ENCODE results near the gene HHIPL1.

The HHIPL1 gene

GRCh38 chr14:99601361-99601831 lies 43.5 kb upstream of the HHIPL1 start:
- Histone ChIP-seq H3K36me3 (replicated peaks; ENCODE audit: low read depth, low read length) (no peaks in the 10 kb centered on the region), H2AFZ (ENCODE audit: low read depth, low read length) (no peak overlapping the region), H3K9me3 (ENCODE audit: insufficient read depth, low read length) (no peaks in the 10 kb centered on the region), H3K27me3 (ENCODE audit: low read depth, low read length) (no peaks in the 10 kb centered on the region), H3K27ac (ENCODE audit: low read length) (no peak overlapping the region), H3K4me1 (ENCODE audit: low read length) (peaks cover 8% of the 10 kb centered on the region), H3K4me3 (ENCODE audit: low read length) (no peak overlapping the region), H3K4me2 (ENCODE audit: low read length) (no peak overlapping the region), H4K20me1 (ENCODE audit: insufficient read depth, low read length) (no peaks in the 10 kb centered on the region), H3K79me2 (ENCODE audit: low read length) (no peaks in the 10 kb centered on the region), H3K9ac (ENCODE audit: low read length) (no peak overlapping the region)
- TF ChIP-seq EZH2phosphoT487 (IDR thresholded peaks at IDR 0.05; ENCODE audit: low read depth), result no peak
- no peak for TF ChIP-seq CTCF (IDR thresholded peaks at IDR 0.05; ENCODE audit: low read depth, low read length)

- Histone ChIP-seq H3K9me3 (ENCODE audit: insufficient read depth, low read length) (no peaks in the 10 kb centered on the region), H3K79me2 (ENCODE audit: low read length) (no peaks in the 10 kb centered on the region), H4K20me1 (ENCODE audit: insufficient read depth, low read length) (no peaks in the 10 kb centered on the region), H3K4me3 (ENCODE audit: low read length) (no peak overlapping the region), H3K36me3 (replicated peaks; ENCODE audit: low read depth, low read length) (no peaks in the 10 kb centered on the region), H3K4me2 (ENCODE audit: low read length) (no peak overlapping the region; the same call in none of the 2 replicates), H2AFZ (ENCODE audit: low read depth, low read length) (no peak overlapping the region), H3K4me1 (ENCODE audit: low read length) (peaks cover 8% of the 10 kb centered on the region), H3K27me3 (ENCODE audit: low read depth, low read length) (no peaks in the 10 kb centered on the region), H3K27ac (ENCODE audit: low read length) (no peak overlapping the region; the same call in 1 of the 2 replicates), H3K9ac (ENCODE audit: low read length) (no peak overlapping the region)
- TF ChIP-seq EZH2phosphoT487 (IDR thresholded peaks at IDR 0.05; ENCODE audit: low read depth) (no peak), CTCF (IDR thresholded peaks at IDR 0.05; ENCODE audit: low read depth, low read length) (no peak)
These were observed 42.7 kb upstream of the HHIPL1 start for GRCh38 chr14:99602054-99602787.

GRCh38 chr14:99602788-99603415 lies 42.0 kb upstream of the HHIPL1 start:
- TF ChIP-seq CTCF (IDR thresholded peaks at IDR 0.05; ENCODE audit: low read depth, low read length) (no peak), EZH2phosphoT487 (IDR thresholded peaks at IDR 0.05; ENCODE audit: low read depth) (no peak)
- no peaks in the 10 kb centered on the region for H3K36me3 ChIP-seq (replicated peaks; ENCODE audit: low read depth, low read length)
- no peaks in the 10 kb centered on the region for H3K9me3 ChIP-seq (ENCODE audit: insufficient read depth, low read length)
- H2AFZ ChIP-seq (ENCODE audit: low read depth, low read length), result no peak overlapping the region
- H3K9ac ChIP-seq (ENCODE audit: low read length), result no peak overlapping the region
- no peak overlapping the region for H3K4me3 ChIP-seq (ENCODE audit: low read length)
- H4K20me1 ChIP-seq (ENCODE audit: insufficient read depth, low read length), result no peaks in the 10 kb centered on the region
- H3K4me2 ChIP-seq (ENCODE audit: low read length), result no peak overlapping the region
- H3K79me2 ChIP-seq (ENCODE audit: low read length), result no peaks in the 10 kb centered on the region
- H3K27ac ChIP-seq (ENCODE audit: low read length), result no peak overlapping the region
- peaks cover 8% of the 10 kb centered on the region for H3K4me1 ChIP-seq (ENCODE audit: low read length)
- H3K27me3 ChIP-seq (ENCODE audit: low read depth, low read length), result no peaks in the 10 kb centered on the region

- Histone ChIP-seq H3K79me2 (ENCODE audit: low read length) (no peaks in the 10 kb centered on the region), H3K4me1 (ENCODE audit: low read length) (peaks cover 8% of the 10 kb centered on the region), H3K27me3 (ENCODE audit: low read depth, low read length) (no peaks in the 10 kb centered on the region), H3K4me2 (ENCODE audit: low read length) (peak within 1 kb of the TSS; percentile 90), H3K9ac (ENCODE audit: low read length) (peak within 1 kb of the TSS; percentile 97), H4K20me1 (ENCODE audit: insufficient read depth, low read length) (no peaks in the 10 kb centered on the region), H3K36me3 (replicated peaks; ENCODE audit: low read depth, low read length) (no peaks in the 10 kb centered on the region), H3K4me3 (ENCODE audit: low read length) (peak within 1 kb of the TSS; percentile 95), H3K9me3 (ENCODE audit: insufficient read depth, low read length) (no peaks in the 10 kb centered on the region), H3K27ac (ENCODE audit: low read length) (peak within 1 kb of the TSS; percentile 71), H2AFZ (ENCODE audit: low read depth, low read length) (peak within 1 kb of the TSS; percentile 65)
- TF ChIP-seq EZH2phosphoT487 (IDR thresholded peaks at IDR 0.05; ENCODE audit: low read depth) (no peak), CTCF (IDR thresholded peaks at IDR 0.05; ENCODE audit: low read depth, low read length) (no peak)
These were observed 41.3 kb upstream of the HHIPL1 start, which contains the start of gene CCDC85C for GRCh38 chr14:99603471-99604277. CCDC85C (minus strand) TSS chr14:99604207; CDS start chr14:99603959, 248 bp downstream.

All from OCI-LY3 (cell line).